Activated CD8-positive, alpha-beta memory T cell treated with anti-CD3 and anti-CD28 coated beads, Interleukin-2, amount 50 U/mL, for 1 hour (primary cell): ENCODE data around the gene TPSB2.
"Not testable (repeated sequence)": the region's sequence is repeated elsewhere in the genome, so short reads cannot be mapped to it uniquely, and the experiment has no call there.

ENCODE experiments used
- DNase-seq: peaks from one replicate; pipeline ENCODE4 v3.0.0-alpha.2; 2020; ENCODE audit errors: extremely low read depth

TPSB2 gene

GRCh38 chr16:1241081-1241480 lies 11.1 kb upstream of the TPSB2 start:
- DNase-seq = not testable (repeated sequence)

GRCh38 chr16:1240436-1240835 lies 10.5 kb upstream of the TPSB2 start, which contains the start of gene TPSAB1:
Gene TPSAB1, plus strand, starts transcription at chr16:1240705. Its CDS starts 234 bp downstream, at chr16:1240939.
- not testable (repeated sequence) for DNase-seq

DNA sequence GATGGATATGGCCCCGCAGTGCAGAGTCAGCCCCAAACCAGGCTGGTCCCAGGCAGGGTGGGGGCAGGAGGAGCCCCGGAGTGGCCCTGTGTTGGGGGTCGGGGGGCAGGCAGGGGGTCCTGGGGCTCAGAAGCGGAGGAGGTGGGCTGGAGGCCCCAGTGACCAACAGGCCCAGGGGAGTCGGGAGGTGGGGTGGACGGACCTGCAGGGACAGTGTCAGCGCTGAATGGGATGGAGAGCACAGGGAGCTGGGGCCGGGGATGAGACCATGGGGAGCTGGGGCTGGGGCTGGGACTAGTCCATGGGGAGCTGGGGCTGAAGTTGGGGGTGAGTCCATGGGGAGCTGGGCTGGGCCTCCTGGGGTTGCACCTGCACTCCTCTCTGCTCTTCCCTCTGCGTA lies 9.6 kb upstream of the TPSB2 start:
- DNase-seq = not testable (repeated sequence)

DNA sequence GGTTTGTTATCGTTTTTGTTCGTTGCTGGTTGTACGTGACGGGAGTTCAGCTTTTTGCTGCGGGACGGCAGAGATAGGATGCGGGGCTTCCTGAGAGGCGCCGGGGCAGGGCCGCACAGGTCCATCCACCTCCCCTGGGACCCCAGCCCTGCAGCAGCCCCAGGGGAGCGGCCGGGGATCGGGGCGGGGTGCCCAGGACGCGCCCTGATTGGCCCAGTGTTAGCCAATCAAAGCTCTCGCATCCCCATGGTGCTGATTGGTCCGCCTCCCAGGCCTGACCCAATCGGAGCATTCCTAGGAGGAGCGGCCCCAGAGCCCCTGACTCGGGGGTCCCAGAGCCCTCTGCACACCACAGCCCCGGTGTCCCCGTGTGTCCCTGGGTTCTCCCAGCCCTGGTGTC lies 8.9 kb upstream of the TPSB2 start:
- DNase-seq = not testable (repeated sequence)

GRCh38 chr16:1237990-1238389 lies 8.0 kb upstream of the TPSB2 start:
- DNase-seq = no peak

GRCh38 chr16:1236659-1237058 lies 6.7 kb upstream of the TPSB2 start:
- not testable (repeated sequence) for DNase-seq

DNA sequence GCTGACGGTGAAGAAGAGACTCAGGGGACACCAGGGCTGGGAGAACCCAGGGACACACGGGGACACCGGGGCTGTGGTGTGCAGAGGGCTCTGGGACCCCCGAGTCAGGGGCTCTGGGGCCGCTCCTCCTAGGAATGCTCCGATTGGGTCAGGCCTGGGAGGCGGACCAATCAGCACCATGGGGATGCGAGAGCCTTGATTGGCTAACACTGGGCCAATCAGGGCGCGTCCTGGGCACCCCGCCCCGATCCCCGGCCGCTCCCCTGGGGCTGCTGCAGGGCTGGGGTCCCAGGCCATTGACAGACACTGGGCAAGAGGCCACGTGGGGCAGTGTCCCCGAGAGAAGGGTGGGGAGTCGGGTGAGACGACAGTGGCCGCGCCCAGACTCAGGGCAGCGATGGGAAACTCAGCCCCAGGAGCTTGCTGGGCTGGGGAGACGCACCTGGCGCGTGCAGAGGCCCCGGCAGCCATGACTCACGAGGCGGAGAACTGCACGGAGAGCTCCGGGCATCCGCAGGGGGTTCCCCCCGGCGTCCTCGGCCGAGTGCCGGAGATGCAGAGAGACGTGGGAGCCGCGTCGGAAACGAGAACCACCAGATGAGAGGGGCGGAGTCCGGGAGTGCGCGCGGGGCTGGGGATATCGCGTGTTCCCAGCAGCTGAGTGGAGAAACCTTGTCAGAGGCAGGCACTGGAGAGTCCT lies 2.2 kb upstream of the TPSB2 start:
- not testable (repeated sequence) for DNase-seq

DNA sequence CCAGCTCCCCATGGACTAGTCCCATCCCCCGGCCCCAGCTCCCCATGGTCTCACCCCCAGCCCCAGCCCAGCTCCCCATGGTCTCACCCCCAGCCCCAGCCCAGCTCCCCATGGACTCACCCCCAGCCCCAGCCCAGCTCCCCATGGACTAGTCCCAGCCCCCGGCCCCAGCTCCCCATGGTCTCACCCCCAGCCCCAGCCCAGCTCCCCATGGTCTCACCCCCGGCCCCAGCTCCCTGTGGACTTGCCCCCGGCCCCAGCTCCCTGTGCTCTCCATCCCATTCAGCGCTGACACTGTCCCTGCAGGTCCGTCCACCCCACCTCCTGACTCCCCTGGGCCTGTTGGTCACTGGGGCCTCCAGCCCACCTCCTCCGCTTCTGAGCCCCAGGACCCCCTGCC lies 1.3 kb upstream of the TPSB2 start:
- not testable (repeated sequence) for DNase-seq

DNA sequence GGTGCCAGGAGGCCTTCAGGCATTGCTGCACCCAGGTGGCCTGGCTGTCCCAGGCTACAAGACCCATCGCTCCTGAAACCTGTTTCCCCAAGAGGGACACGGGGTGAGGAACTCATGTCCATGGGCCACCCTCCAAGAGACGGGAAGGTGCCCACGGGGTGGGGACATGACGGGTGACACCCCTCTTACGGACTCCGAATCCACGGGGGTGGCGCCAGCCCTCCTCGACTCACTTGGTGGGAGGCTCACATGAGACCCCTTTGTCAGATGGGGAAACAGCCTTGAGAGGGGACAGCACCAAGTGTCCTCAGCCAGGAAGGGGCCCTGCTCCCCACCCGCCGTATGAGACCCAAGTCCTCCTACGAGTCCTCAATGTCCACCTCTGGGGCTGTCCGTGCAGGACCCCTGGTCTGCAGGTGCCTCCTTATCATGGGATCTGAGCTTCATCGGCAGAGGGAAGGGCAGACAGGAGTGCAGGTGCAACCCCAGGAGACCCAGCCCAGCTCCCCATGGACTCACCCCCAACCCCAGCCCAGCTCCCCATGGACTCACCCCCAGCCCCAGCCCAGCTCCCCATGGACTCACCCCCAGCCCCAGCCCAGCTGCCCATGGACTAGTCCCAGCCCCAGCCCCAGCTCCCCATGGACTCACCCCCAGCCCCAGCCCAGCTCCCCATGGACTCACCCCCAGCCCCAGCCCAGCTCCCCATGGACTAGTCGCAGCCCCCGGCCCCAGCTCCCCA lies 658 bp upstream of the TPSB2 start:
- not testable (repeated sequence) for DNase-seq

DNA sequence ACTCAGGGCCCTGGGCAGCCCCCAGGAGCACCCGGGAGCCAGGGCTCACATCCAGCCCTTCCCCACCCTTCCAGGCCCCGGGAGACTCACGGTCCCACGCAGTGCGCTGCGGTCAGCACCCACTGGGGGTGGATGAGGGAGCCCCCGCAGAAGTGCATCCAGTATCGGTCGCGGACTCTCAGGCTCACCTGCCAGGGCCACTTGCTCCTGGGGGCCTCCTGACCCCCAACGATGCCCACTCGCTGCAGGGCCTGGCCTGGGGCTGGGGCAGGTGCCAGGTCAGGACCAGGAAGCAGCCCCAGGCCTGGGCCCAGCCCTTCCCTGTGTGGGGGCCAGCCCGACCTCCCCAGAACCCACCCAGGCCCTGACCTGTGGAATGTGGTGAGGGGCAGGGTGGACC lies 508 bp downstream of the TPSB2 start:
- not testable (repeated sequence) for DNase-seq

- DNase-seq = not testable (repeated sequence)
Observed at GRCh38 chr16:1228227-1228626, 1.8 kb downstream of the TPSB2 start.

DNA sequence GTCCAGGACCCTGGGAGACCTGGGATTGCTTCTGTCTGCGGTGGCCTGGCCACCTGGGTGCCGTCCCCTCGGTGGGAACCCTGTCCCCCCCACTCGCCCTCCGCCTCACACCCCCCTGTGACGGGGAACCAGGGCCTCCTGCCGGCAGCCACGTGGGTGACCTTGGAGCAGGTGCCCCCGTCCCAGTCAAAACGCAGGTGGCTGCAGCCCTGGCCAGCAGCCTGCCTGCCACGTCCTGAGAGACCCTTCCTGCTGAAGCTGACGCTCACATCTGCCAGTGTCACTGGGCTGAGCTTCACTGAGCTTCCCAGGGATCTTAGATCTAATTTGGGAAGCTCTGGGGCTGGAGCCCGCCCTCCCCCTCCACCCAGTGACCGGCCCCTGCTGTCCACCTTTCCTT lies 3.3 kb downstream of the TPSB2 start:
- DNase-seq = not testable (repeated sequence)

- DNase-seq = not testable (repeated sequence)
Observed at GRCh38 chr16:1225728-1226311, 4.2 kb downstream of the TPSB2 start.

- no peak for DNase-seq
Observed at GRCh38 chr16:1225051-1225451, 4.9 kb downstream of the TPSB2 start, which contains the start of gene TPSG1. Gene TPSG1, minus strand, starts transcription at chr16:1225268. Its CDS starts 16 bp downstream, at chr16:1225252.

DNA sequence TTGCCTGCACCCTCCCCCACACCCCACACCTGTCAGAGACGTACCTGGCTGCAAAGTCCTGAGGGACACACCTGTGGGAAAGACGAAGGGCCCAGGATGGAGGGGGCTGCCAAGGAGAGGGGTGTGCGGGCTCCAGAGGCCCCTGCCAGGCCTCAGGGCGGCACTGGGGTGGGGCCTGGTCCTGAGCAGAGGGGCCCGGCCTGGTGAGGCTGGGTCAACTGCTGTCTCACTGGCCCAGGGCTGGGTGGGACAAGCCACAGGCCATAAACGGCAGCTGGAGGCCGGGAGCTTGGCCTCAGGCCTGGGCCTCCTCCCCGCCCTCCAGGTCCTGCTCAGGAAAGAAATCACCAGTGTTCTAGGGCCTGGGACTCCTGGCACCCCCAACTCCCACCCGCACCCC lies 5.4 kb downstream of the TPSB2 start:
- no peak for DNase-seq

- no peak for DNase-seq
Observed at GRCh38 chr16:1223355-1224214, 6.4 kb downstream of the TPSB2 start.

GRCh38 chr16:1222553-1223354 lies 7.2 kb downstream of the TPSB2 start:
- no peak for DNase-seq

DNA sequence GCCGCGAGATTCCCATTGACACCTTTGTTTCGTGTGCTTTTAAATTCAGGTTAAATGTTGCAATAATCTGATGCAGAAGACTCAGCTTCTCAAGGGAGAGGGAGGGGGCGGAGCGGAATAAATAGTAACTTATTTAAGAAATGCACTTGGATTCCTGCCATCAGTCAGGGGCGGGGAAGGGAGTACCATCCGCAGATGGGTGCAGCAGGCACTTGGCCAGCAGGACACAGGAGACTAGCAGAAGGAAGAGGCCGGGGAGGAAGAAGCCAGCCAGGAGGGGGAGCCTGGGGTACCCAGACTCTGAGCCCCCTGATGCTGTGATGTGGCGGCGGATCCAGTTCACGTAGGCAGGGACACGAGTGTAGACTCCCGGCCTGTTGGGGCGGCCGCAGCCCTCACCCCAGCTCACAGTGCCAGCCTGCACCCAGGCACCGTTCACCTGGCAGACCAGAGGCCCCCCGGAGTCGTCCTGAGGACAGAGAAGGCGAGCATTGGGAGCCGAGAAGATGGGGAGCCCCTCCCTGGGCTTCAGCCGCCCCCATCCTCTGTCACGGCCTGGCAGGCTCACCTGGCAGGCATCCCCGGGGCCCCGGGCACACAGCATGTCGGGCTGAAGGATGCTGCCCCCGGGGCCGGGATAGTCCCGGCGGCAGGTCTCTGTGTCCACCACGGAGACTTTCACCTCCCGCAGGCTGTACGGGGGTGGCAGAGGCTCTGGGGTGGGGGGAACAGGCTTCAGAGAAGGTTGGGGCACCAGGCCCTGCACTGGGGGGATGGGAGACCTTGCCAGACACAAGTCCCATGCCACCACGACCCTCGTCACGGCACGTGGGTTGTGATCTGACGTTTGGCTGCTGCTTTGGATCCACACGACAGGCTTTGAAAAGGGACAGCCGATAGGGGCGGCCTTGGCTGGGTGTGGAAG lies 8.1 kb downstream of the TPSB2 start:
- DNase-seq = no peak

GRCh38 chr16:1220841-1221627 lies 8.9 kb downstream of the TPSB2 start:
- no peak for DNase-seq
